Daoy (cell line): ENCODE measurements around the gene ZDHHC3. TPM values are rescaled to one million over a fixed set of nuclear protein-coding genes. Genes with fewer than 3 reads are reported as not detected.

Experiments
- DNase-seq: peaks from one replicate; pipeline ENCODE4 v3.0.0-alpha.2; 2015; ENCODE audit warnings: low read depth
- total RNA-seq: library from RNA; depleted of rRNA; stranded (reverse); fragments of >200 nt; shearing (Covaris generic); gene quantifications from 2 replicates; pipeline ENCODE4 v1.2.3, GENCODE V29; 2014; rRNA removed

ZDHHC3 gene, protein sequence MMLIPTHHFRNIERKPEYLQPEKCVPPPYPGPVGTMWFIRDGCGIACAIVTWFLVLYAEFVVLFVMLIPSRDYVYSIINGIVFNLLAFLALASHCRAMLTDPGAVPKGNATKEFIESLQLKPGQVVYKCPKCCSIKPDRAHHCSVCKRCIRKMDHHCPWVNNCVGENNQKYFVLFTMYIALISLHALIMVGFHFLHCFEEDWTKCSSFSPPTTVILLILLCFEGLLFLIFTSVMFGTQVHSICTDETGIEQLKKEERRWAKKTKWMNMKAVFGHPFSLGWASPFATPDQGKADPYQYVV
- total RNA-seq, result 41.8 and 45.4 TPM in 2 replicates

DNA sequence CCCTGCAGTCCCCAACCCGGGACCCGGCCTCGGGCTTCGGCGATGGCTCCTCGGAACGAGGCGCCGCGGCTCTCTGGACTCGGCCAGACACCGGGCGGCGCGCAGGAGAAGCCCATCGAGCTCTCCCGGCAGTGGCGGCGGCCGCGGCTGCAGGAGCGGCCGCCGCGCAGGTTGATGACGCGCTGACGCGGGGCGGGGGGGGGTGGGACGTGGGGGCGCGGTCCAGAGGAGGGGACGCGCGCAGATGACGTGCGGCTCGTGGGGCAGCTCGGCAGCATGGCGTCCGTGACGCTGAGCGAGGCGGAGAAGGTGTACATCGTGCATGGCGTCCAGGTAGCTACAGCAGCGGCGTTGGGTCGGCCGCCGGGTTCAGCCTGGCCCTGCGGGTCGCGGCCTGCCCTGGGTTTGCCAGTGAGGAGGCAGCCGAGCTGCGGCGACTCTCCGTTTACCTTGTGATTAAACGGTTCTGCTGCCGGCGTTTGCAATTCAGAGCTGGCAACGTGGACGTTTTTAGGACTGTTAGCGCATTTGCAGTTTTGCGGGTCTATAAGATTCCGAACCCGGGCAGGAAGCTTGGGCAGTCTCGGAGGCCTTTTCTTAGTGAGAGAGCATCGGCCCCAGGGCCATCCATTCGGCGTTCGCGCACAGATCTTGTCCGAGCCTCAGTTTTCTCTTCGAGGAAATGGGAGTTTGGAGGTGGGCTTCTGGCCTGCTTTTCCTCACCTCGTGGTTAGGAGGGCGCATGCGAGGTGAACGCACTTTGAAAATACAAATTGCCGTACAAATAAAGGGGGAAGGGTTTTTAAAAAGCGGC lies at the start of gene ZDHHC3, which contains the start of gene EXOSC7:
Gene ZDHHC3, minus strand, starts transcription at position 173 of the 814 bp plus-strand sequence. CDS start 16,738 bp downstream, outside the sequence.
Gene EXOSC7, plus strand, starts transcription at position 243 of the 814 bp plus-strand sequence. Its CDS starts 34 bp downstream, at position 277.
- DNase-seq, result peak; percentile 90

DNA sequence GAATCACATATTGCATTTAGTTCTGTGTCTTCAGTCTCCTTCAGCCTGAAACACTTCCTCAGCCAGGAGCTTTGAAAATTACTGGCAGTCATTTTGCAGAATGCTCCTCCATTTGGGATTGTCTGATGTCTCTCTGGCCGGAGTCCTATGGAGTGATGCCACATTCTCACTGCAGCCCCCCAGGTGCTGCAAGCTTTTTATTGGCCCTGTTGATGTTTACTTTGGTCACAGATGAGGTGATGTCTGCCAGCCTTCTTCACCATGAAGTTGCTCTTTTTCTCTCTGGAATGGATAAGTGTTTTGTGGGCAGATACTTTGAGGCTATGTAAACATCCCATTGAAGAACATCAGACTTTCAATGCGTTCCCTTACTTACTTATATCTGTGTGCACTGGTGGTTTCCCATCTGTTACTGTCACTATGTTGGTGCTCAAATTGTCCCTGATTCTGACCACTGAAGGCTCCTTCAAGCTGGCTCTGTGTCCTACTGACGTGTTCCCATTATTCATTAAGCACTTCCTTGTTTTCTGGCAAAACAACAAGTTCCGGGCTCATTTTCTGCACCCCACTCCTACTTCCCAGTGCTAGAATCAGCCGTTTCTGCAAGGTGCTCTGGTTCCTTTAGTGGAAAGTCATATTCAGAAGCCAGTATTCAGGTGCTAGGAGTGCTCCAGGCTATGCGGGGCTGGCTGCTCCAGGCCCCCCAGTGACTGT lies 48.7 kb upstream of the ZDHHC3 start:
- DNase-seq, result no peak

DNA sequence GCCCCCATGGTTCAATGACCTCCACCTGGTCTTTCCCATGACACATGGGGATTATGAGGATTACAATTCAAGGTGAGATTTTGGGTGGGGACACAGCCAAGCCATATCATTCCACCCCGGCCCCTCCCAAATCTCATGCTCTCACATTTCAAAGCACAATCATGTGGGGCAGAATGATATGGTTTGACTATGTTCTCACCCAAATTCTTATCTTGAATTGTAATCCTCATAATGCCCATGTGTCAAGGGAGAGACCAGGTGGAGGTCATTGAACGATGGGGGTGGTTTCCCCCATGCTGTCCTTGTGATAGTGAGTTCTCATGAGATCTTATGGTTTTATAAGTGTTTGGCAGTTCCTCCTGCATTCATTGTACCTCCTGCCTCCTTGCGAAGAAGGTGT lies 47.7 kb upstream of the ZDHHC3 start:
- no peak for DNase-seq

DNA sequence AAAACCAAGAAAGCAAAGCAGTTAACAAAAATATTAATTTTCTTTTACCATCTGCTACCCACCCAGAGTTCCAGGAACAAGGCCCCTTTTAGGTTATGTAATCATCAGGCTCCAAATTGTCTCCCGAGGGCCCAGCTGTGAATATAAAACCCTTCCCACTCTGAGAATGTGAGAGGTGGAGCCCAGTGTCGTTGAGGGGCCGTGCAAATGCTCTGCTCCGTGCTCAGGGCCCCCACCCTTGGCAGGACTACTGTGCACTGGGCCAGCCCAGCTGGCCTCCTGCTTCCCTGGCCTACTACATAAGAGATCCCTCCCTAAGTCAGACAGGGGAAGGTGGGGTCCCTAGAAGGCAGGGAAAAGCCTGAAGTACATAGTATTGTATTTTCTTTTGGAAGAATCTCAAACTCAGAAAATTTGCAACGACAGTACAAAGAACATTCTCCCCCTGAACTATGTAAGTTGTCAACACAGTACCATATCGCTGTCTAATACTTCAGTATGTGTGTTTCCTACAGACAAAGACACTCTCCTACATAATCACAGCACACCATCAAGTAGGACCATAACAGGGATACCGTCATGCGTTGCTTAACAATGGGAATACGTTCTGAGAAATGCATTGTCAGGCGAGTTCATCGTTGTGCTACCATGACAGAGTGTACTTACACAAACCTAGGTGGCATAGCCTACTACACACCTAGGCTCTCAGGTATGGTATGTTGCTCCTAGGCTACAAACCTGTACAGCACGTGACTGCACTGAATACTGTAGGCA lies 45.7 kb upstream of the ZDHHC3 start:
- no peak for DNase-seq

DNA sequence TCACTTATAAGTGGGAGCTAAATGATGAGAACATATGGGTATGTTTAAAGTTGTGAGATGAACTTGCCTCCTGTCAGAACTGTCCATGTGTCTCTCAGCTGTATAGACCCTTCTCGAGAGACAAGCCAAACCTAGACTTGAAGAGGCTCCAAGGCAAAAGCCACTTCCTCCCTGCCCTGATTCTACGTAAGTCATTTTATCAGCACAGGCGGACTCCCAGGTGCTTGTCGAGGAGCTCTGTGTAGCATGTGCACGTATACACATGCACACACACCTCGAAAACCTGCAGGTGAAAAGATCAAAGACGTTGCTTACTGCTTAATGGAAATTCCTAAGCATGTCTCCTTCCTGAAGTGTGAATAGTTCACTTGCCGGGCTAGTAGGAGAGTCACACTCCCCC lies 44.6 kb upstream of the ZDHHC3 start:
- DNase-seq, result no peak

DNA sequence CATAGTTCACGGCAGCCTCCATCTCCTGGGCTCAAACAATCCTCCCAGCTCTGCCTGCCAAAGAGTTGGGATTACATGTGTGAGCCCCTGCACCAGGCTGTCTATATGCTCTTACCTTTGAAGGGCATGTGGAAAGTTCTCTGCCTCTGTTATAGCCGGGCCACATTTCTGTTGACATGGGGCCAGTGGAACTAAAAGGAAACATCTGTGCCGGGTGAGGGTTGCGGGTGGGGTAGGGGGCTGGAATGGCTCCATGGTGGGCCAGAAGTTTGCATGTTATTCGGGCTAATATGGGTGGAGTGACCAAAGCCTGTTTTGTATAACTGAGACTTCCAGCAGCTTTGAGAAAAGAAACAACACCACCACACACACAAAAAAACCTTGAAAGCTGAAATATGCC lies 41.8 kb upstream of the ZDHHC3 start:
- no peak for DNase-seq

DNA sequence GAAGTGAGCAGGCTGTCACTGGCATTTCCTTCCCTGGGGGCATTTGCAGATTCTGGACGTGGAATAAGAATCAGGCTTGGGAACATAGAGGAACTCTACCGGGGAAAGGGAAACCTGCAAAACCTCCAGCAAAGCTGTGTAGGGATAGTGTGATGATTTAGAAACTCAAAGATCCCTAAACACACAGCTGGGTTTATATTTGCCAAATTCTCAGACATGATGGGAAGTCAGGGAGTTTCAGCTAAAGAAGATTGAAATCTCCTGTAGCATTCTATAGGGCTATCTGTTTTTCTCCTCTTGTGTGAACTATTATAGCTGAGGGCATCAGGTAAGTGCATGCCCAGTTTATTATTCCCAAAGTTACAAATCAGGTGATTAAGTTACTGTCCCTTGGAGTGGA lies 40.9 kb upstream of the ZDHHC3 start:
- DNase-seq, result no peak

DNA sequence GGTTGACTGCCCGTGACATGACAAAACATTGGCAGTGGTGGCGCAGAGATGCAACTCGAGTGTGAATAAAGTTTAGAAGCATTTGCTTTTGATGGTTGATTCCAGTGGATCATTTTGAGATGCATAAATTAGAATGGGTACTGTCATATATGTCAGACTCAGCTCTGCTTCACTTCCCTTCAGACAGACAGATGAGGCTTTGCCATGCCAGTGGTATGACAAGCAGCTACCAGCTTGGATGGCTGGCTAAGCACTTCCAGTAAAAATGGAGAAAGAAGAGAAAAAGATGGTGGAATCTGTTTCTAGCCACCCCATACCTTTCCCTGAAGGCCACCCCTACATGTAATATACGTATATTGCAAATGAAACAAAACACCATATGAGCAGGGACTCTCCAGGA lies 36.6 kb upstream of the ZDHHC3 start:
- DNase-seq, result no peak

DNA sequence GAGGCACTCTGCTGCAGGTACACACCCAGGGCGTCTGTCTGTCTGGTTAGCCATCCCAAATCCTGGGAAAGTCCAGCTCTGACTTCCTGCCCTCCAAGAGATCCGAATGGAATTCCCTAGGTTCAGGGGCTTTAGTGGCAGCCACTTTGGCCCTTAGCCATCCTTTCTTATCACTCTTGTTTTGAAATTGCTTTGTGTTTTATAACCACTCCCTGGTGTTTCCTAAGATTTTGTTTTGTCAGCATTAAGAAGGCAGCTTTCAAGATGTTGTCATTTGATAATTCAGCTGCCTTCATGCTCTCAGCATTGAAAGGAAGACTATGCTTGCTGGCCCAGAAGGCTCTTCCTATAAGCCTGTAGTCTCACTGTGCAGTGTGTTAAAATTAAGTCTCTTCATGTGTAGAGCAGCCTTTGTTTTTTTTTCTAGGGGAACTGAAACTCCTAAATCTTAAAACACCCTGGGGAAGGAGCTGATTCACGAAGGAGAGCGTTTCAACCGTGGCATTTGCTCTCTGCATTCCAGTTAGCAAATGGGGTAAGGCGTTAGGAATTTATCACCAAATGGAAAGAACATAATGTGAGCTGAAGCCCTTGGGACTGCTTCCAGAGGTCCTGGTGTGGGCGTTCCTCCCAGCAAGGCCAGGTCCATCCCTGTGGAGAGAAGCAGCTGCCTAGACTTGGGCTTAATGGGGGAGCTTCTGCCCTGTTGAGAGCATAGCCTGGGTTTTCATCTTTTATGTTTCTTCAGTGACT lies 36.0 kb upstream of the ZDHHC3 start:
- DNase-seq, result peak; percentile 68

DNA sequence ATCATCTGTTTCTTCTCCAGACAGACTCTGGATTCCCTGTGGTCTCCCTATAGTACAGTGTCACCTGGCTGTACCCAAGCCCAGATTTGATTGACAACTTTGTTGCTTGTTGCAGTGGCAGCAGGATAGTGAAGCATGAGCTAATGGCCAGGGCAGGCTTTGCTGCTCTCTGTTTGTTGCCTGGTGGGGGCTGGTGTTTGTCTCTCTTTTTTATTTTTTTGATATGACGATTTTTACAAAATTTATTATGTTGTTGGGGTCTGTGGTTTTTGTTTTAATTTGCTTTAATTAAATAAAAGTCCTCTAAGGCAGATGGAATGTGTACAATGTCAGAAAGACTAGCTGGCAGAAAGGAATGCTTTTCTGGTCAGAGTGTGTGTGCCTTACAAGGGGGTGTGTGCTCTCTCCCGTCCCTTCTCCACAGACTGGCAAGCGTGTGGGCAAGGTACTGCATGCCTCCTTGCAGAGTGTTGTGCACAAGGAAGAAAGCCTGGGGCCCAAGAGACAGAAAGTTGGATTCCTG lies 34.9 kb upstream of the ZDHHC3 start:
- peak; percentile 72 for DNase-seq

DNA sequence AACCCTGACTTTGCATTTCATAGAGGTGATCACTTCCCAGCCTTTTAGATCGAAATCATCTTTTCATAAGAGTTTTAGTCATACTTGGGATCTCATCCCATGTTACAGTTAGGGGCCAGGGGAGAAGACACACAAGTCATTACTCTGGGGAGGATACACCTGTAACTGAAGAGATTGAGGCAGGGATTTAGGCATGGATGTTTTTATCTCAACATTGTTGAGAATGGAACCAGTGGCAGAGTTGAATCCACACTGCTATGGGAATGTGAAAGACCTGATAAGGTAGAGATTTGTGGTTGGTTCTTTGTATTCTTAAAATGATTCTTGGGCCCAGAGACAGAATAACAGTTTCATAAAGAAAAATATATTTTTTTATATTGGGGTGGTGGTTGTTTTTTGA lies 33.9 kb upstream of the ZDHHC3 start:
- DNase-seq, result no peak

DNA sequence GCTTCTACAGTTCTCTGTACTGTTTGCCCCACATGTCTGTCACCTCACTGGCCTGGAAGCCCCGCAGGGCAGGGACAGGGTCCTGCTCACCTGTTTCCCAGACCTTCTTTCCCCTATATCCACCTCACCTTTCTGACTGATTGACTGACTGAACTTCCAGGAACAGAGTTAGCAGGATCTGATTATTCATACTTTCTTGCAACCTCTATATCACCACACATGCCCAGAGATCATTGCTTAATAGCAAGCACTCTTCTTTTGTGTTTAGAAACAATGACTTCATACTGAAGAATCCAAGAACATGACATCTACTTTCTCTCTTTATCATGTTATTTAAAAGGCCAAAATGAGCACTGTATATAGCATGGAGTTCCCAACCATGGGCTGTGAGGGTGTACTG lies 32.1 kb upstream of the ZDHHC3 start:
- no peak for DNase-seq

DNA sequence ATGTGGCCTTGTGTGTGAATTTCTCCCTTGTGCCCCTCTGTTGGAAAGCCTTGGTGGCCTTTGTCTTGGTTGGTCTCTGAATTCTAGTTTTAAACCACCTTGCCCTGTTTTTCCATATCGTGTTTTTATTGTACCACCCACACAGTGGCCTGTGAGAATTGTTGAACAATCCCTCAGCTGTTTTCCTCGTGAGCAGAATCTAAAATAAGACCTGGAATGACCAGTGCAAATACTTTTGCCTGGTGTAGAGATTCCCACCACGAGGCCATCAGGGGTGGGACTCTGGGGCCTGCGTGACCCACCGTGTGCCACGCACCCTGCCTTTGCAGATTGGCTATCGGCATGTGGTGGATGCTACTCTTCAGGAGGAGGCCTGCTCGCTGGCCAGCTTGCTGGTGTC lies 31.1 kb upstream of the ZDHHC3 start:
- DNase-seq, result no peak

DNA sequence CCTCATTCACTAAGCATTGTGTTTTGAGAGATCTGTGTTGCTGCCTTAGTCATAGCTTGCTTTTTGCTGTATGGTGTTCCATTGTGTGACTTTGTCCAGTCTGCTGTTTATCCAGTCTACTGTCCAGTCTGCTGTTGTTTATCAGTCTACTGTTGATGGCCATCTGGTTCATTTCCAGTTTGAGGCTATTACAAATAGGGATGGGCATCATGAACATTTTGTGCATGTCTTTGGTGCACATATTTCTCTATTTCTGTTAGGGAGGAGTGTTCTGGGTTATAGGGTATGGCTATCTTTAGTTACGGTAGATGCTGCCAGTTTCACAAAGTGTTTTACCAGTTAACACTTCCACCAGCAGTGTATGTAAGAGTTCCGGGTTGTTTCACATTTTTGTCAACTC lies 27.9 kb upstream of the ZDHHC3 start:
- DNase-seq, result no peak

DNA sequence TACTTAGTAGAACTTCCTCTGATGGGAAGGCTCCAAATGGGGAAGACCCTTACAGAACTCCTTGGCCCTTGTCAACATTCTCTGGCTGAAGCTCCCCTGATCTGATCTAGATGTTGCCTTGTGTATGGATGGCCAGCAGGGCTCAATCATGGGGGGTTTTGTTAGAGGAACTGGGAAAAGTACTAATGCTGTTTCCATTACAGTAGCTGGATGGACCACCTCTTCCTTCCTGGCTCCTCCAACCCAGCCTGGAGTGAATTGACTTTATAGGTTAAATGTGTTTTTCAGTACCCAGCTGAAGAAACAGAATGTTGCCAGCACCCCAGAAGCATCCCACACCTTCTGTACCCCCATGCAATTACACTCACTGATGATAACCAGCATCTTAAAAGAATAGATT lies 27.4 kb upstream of the ZDHHC3 start:
- DNase-seq, result no peak

DNA sequence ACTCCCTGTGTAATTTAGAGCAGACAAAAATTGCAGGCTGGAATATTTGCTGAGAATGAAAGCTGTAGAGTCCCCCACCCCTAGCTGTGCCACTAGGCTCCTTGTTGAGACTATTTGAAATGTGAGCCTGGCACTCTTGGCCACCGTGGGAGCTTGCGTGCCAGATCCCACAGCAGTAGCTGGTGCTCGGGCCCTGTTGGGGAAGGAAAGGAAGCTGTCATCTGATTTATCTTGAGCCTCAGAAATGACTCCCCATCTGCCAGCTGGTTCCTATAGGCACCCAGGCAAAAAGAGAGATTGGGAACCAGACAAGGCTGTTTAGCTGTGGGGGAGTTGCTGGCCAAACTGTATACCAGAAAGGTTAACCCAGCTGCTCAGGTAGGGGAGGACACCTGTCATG lies 26.7 kb upstream of the ZDHHC3 start:
- DNase-seq, result no peak

DNA sequence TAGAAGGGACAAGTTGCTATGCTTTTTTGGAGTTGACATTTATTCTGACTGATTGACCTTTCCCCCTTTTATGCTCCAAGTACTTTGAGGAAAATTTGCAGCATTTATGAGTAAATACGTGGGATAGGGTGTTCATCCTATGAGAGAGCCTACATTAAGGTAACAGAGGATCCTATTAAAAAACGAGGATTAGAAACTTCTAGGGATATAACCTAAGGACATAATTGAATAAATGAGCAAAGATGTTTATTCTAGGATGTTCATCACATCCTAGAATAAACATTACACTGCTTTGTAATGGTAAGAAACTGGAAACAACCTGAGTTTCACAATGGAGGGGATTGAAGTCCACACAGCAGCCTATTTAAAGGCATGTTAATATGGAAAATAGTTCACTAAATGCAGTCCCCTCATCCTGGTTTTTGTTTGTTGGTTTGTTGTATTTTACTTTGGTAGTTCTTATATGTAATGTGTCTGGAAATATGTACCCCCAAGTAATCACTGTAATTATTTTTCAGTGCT lies 26.2 kb upstream of the ZDHHC3 start:
- DNase-seq, result no peak

DNA sequence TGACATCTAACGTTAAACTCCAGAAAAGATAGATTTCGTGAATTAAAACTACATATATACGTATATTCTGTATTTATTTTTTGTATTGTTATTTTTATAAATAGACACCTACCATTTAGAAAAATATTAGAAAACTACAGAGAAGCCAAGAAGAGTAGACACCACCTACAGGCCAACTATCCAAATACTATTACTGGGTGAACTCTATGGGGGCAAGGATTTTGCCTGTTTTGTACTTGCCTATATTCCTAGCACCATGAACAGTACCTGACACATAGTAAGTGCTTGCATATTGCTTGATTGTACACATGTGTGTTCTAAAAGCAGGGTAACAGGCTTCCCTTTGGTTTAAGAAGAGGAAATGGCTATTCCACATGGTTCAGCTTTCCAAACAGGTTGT lies 25.8 kb upstream of the ZDHHC3 start:
- no peak for DNase-seq

DNA sequence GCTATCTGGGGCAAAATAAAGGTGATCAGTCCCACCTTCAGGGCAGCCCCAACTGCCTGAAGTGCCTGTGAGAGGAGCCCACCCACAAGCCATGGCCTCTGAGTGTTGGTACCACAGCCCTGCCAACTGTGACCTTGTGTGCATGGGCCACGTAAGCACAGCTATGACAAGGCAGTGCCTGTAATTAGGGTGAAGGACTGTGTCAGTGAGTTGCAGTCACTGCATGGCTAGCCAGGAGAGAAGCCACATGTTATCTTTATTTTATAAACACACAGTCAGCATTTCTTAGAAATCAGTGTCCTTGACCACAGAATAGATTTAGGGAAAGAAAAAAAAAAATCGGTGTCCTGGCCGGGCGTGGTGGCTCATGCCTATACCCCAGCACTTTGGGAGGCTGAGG lies 24.8 kb upstream of the ZDHHC3 start:
- DNase-seq, result no peak

DNA sequence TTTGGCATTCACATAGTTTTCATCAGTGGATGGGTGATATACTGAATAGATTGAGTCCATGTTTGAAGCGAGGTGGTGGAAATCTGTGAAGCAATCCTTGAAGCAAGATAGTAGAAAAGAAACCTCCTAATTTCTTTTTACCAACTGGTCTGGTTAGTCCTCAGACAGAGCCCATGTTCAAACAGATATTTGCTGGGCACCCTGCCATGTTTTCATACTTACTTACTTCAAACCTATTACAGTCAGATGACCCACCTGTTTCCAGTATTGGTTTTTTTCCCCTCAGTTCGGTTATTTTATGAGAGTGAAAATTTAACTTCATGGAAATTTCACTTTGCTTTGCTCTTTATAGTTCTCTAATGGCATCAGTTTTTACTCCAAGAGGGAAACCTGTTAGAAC lies 23.8 kb upstream of the ZDHHC3 start:
- DNase-seq, result no peak
